ENCODE data around the gene SPOUT1.
"Not testable (repeated sequence)": the region's sequence is repeated elsewhere in the genome, so short reads cannot be mapped to it uniquely, and the experiment has no call there.

Gene SPOUT1

GRCh38 chr9:128829477-128830251, at the start of gene SPOUT1:
TSS of gene SPOUT1 (minus strand) at chr9:128829794. CDS start at chr9:128829780, 14 bp downstream.
- peak; percentile 91 to 94 for DNase-seq

GRCh38 chr9:128877852-128878251, 48.3 kb upstream of the SPOUT1 start:
- DNase-seq = no peak

- DNase-seq = not testable (repeated sequence)
Observed at GRCh38 chr9:128870941-128871265, 41.3 kb upstream of the SPOUT1 start.

GRCh38 chr9:128870128-128870940, 40.7 kb upstream of the SPOUT1 start:
- no peak for DNase-seq

GRCh38 chr9:128863647-128864046, 34.1 kb upstream of the SPOUT1 start:
- peak; percentile 15 to 34 for DNase-seq

- DNase-seq = no peak
Observed at GRCh38 chr9:128862401-128862851, 32.8 kb upstream of the SPOUT1 start.

- no peak for DNase-seq
Observed at GRCh38 chr9:128861501-128861900, 31.9 kb upstream of the SPOUT1 start.

- DNase-seq = no peak
Observed at GRCh38 chr9:128860937-128861336, 31.3 kb upstream of the SPOUT1 start.

GRCh38 chr9:128858476-128858875, 28.9 kb upstream of the SPOUT1 start:
- not testable (repeated sequence) for DNase-seq

GRCh38 chr9:128854454-128854853, 24.9 kb upstream of the SPOUT1 start:
- DNase-seq = not testable (repeated sequence)

- DNase-seq = not testable (repeated sequence)
Observed at GRCh38 chr9:128852646-128853045, 23.1 kb upstream of the SPOUT1 start.

- peak; percentile 11 to 18 for DNase-seq
Observed at GRCh38 chr9:128851779-128852600, 22.4 kb upstream of the SPOUT1 start.

GRCh38 chr9:128851024-128851423, 21.4 kb upstream of the SPOUT1 start:
- not testable (repeated sequence) for DNase-seq

GRCh38 chr9:128847803-128848202, 18.2 kb upstream of the SPOUT1 start:
- no peak for DNase-seq

GRCh38 chr9:128846680-128847030, 17.1 kb upstream of the SPOUT1 start:
- no peak for DNase-seq

- DNase-seq = peak in 1 of 2 experiments; percentile 38
Observed at GRCh38 chr9:128845186-128845931, 15.8 kb upstream of the SPOUT1 start.

GRCh38 chr9:128843171-128843570, 13.6 kb upstream of the SPOUT1 start:
- not testable (repeated sequence) for DNase-seq

GRCh38 chr9:128841694-128842492, 12.3 kb upstream of the SPOUT1 start:
- no peak for DNase-seq

- no peak for DNase-seq
Observed at GRCh38 chr9:128840524-128840923, 10.9 kb upstream of the SPOUT1 start.

GRCh38 chr9:128838338-128838737, 8.7 kb upstream of the SPOUT1 start:
- no peak for DNase-seq

- DNase-seq = no peak
Observed at GRCh38 chr9:128836509-128837145, 7.0 kb upstream of the SPOUT1 start.
